Tibial nerve (tissue), 4 donors: ENCODE data around the gene NKX2-4.

Source experiments
- EP300 ChIP-seq, 2 donors: sonication (generic); formaldehyde crosslinking; IDR thresholded peaks; one replicate each; pipeline ENCODE4 v1.6.1; 2017; ENCODE audit warnings: antibody characterized with exemption in 2 of 2, mild to moderate bottlenecking in 1 of 2
- POLR2A ChIP-seq, 2 donors: fragments of 450-650 bp; IDR thresholded peaks; one replicate each; pipeline ENCODE4 v1.6.1; 2017; ENCODE audit warnings: antibody characterized with exemption in 2 of 2, mild to moderate bottlenecking in 2 of 2, moderate library complexity in 2 of 2
- TF ChIP-seq, protein P1 (sequence below), 5 experiments: fragments of 200-600 bp in 3 of 5; fragments of 450-650 bp in 2 of 5; sonication (generic) in 3 of 5; IDR thresholded peaks; one replicate each; pipeline ENCODE4 v1.5.1; 2016 to 2019; ENCODE audit warnings: antibody characterized with exemption in 5 of 5, mild to moderate bottlenecking in 3 of 5, moderate library complexity in 2 of 5

DNA sequence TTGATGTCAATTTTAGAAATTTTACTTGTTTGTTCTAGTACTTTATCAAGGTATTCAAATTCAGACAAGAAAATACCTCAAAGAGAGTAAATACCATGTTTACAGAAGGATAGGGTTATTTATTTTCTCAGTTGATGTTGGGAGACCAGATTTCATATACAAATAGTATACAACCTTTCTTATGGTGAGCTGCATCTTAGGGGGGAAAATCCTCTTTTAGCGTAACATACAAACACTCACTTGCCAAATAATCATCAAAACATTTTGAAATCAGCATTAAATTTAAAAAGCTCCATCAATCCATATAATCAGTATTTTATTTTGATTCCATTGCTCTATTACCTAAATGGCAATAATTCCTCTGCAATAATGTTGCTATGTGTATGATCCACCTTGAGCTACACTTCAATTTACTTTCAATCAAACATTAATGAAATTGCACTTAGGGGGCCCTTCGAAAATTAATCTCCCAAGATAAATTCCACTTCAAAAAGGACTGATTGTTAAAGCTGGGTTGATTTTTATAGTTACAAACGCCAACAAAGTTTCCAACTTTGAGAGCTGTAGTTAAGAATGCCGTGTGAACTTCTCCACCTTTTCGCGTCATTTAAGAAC lies 2.2 kb downstream of the NKX2-4 start:
- TF ChIP-seq, protein P1, sequence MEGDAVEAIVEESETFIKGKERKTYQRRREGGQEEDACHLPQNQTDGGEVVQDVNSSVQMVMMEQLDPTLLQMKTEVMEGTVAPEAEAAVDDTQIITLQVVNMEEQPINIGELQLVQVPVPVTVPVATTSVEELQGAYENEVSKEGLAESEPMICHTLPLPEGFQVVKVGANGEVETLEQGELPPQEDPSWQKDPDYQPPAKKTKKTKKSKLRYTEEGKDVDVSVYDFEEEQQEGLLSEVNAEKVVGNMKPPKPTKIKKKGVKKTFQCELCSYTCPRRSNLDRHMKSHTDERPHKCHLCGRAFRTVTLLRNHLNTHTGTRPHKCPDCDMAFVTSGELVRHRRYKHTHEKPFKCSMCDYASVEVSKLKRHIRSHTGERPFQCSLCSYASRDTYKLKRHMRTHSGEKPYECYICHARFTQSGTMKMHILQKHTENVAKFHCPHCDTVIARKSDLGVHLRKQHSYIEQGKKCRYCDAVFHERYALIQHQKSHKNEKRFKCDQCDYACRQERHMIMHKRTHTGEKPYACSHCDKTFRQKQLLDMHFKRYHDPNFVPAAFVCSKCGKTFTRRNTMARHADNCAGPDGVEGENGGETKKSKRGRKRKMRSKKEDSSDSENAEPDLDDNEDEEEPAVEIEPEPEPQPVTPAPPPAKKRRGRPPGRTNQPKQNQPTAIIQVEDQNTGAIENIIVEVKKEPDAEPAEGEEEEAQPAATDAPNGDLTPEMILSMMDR (IDR thresholded peaks at IDR 0.05), result no peak
- no peak for TF ChIP-seq POLR2A (IDR thresholded peaks at IDR 0.05)
- no peak for TF ChIP-seq EP300 (IDR thresholded peaks at IDR 0.05)
